MM.1S (cell line): ENCODE results near the gene GRN.

Source experiments
- EZH2 ChIP-seq: fragments of 300-600 bp; sonication (generic); optimal IDR thresholded peaks from 2 replicates; pipeline ENCODE3; 2017; ENCODE audit warnings: low read depth, mild to moderate bottlenecking, antibody characterized with exemption, low read length, mixed read lengths
- TF ChIP-seq, protein P1 (sequence below): fragments of 300-600 bp; sonication (generic); IDR thresholded peaks from 2 replicates; pipeline ENCODE4 v1.5.1; 2016; ENCODE audit warnings: antibody characterized with exemption, low read length, mixed read lengths

DNA sequence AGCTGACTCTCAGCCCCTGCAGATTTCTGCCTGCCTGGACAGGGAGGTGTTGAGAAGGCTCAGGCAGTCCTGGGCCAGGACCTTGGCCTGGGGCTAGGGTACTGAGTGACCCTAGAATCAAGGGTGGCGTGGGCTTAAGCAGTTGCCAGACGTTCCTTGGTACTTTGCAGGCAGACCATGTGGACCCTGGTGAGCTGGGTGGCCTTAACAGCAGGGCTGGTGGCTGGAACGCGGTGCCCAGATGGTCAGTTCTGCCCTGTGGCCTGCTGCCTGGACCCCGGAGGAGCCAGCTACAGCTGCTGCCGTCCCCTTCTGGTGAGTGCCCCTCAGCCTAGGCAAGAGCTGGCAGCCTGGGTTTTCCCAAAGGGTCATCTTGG, 3.9 kb downstream of the GRN start:
- TF ChIP-seq EZH2, result no peak
- TF ChIP-seq, protein P1, sequence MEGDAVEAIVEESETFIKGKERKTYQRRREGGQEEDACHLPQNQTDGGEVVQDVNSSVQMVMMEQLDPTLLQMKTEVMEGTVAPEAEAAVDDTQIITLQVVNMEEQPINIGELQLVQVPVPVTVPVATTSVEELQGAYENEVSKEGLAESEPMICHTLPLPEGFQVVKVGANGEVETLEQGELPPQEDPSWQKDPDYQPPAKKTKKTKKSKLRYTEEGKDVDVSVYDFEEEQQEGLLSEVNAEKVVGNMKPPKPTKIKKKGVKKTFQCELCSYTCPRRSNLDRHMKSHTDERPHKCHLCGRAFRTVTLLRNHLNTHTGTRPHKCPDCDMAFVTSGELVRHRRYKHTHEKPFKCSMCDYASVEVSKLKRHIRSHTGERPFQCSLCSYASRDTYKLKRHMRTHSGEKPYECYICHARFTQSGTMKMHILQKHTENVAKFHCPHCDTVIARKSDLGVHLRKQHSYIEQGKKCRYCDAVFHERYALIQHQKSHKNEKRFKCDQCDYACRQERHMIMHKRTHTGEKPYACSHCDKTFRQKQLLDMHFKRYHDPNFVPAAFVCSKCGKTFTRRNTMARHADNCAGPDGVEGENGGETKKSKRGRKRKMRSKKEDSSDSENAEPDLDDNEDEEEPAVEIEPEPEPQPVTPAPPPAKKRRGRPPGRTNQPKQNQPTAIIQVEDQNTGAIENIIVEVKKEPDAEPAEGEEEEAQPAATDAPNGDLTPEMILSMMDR, result no peak
